HepG2 (cell line): ENCODE results near the gene TSTD1. TPM values are rescaled to one million over a fixed set of nuclear protein-coding genes. Genes with fewer than 3 reads are reported as not detected.
A peak's percentile ranks its signal among the peaks of the same experiment; 100 is the strongest.

ENCODE experiments used
- AGO2 ChIP-seq: fragments of 200-400 bp; formaldehyde crosslinking; optimal IDR thresholded peaks from 2 replicates; pipeline ENCODE3; 2017; ENCODE audit warnings: mild to moderate bottlenecking, low read depth, low read length, moderate library complexity
- ELF3 ChIP-seq: IDR thresholded peaks from 2 replicates; pipeline ENCODE4 v1.6.1; 2016; ENCODE audit warnings: missing genetic modification reagents, missing compliant biosample characterization
- FOXM1 ChIP-seq: sonication (generic); formaldehyde crosslinking; IDR thresholded peaks from 2 replicates; pipeline ENCODE4 v1.5.0; 2020; ENCODE audit warnings: missing genetic modification reagents
- HMG20A ChIP-seq: IDR thresholded peaks from 2 replicates; pipeline ENCODE4 v1.6.1; 2016; ENCODE audit warnings: borderline replicate concordance
- KAT7 ChIP-seq: IDR thresholded peaks from 2 replicates; pipeline ENCODE4 v1.6.1; 2018; ENCODE audit warnings: borderline replicate concordance, missing compliant biosample characterization
- MBNL3 ChIP-seq: fragments of 250-450 bp; sonication (Bioruptor Pico); conservative IDR thresholded peaks from 2 replicates; pipeline ENCODE4 v1.8.0; 2022; ENCODE audit warnings: mild to moderate bottlenecking, inconsistent platforms
- MLX ChIP-seq: IDR thresholded peaks from 2 replicates; pipeline ENCODE4 v1.6.1; 2016
- MLXIP ChIP-seq: sonication (generic); formaldehyde crosslinking; IDR thresholded peaks from 2 replicates; pipeline ENCODE4 v1.9.0; 2021; ENCODE audit warnings: missing genetic modification reagents, borderline replicate concordance
- MXD4 ChIP-seq: IDR thresholded peaks from 2 replicates; pipeline ENCODE4 v1.6.1; 2016; ENCODE audit warnings: mild to moderate bottlenecking, missing biosample characterization, missing genetic modification reagents
- RFX5 ChIP-seq: IDR thresholded peaks from 2 replicates; pipeline ENCODE4 v1.6.1; 2011; ENCODE audit warnings: low read depth, low read length, improper control_type of control experiment
- STAT5B ChIP-seq: sonication (generic); formaldehyde crosslinking; IDR thresholded peaks from 2 replicates; pipeline ENCODE4 v1.4.0; 2020; ENCODE audit warnings: missing genetic modification reagents
- TAF1 ChIP-seq: sonication (generic); formaldehyde crosslinking; IDR thresholded peaks from 2 replicates; pipeline ENCODE4 v1.4.0; 2020; ENCODE audit warnings: missing genetic modification reagents
- TAF15 ChIP-seq: fragments of 200-400 bp; formaldehyde crosslinking; IDR thresholded peaks from one replicate; pipeline ENCODE4 v1.6.1; 2018; ENCODE audit warnings: mild to moderate bottlenecking, low read depth, low read length; ENCODE audit not compliant: poor library complexity, severe bottlenecking
- WIZ ChIP-seq: sonication (generic); formaldehyde crosslinking; IDR thresholded peaks from 2 replicates; pipeline ENCODE4 v1.5.1; 2020; ENCODE audit warnings: mild to moderate bottlenecking, missing genetic modification reagents
- YY1 ChIP-seq: IDR thresholded peaks from 2 replicates; pipeline ENCODE4 v1.6.1; 2011; ENCODE audit warnings: low read length, low read depth, moderate library complexity, mild to moderate bottlenecking; ENCODE audit not compliant: insufficient read depth, insufficient replicate concordance
- ZFY ChIP-seq: sonication (generic); formaldehyde crosslinking; IDR thresholded peaks from 2 replicates; pipeline ENCODE4 v1.4.0; 2020; ENCODE audit warnings: missing genetic modification reagents
- ZNF12 ChIP-seq: sonication (generic); formaldehyde crosslinking; IDR thresholded peaks from 2 replicates; pipeline ENCODE4 v1.5.0; 2020; ENCODE audit warnings: missing genetic modification reagents
- ZNF143 ChIP-seq: sonication (generic); formaldehyde crosslinking; IDR thresholded peaks from 2 replicates; pipeline ENCODE4 v1.4.0; 2020; ENCODE audit warnings: missing genetic modification reagents
- ZNF205 ChIP-seq: IDR thresholded peaks from 2 replicates; pipeline ENCODE4 v1.6.1; 2018; ENCODE audit warnings: missing biosample characterization, missing genetic modification reagents
- ZNF230 ChIP-seq: sonication (generic); formaldehyde crosslinking; IDR thresholded peaks from 2 replicates; pipeline ENCODE4 v1.4.0; 2020; ENCODE audit warnings: mild to moderate bottlenecking, missing genetic modification reagents
- ZNF30 ChIP-seq: sonication (generic); formaldehyde crosslinking; IDR thresholded peaks from 2 replicates; pipeline ENCODE4 v1.5.0; 2020; ENCODE audit warnings: mild to moderate bottlenecking, missing genetic modification reagents
- ZNF558 ChIP-seq: sonication (generic); formaldehyde crosslinking; IDR thresholded peaks from 2 replicates; pipeline ENCODE4 v1.9.0; 2022; ENCODE audit warnings: mild to moderate bottlenecking, missing genetic modification reagents, borderline replicate concordance
- ZNF646 ChIP-seq: sonication (generic); formaldehyde crosslinking; IDR thresholded peaks from 2 replicates; pipeline ENCODE4 v1.9.0; 2021; ENCODE audit warnings: mild to moderate bottlenecking, missing genetic modification reagents
- polyA plus RNA-seq, 8 experiments: library from polyadenylated mRNA; depleted of rRNA in 3 of 8; stranded (reverse) in 7 of 8; unstranded in 1 of 8; fragments of >200 nt; fragmentation: Illumina TruSeq in 4 of 8; extraction: Trizol in 4 of 8; gene quantifications; 2 replicates each; pipeline versions ENCODE4 v1.2.1 to v1.2.3, GENCODE V29; 2011 to 2016; ENCODE audit warnings: low read depth in 4 of 8, missing spikeins in 1 of 8, mixed read lengths in 1 of 8; ENCODE audit not compliant: insufficient read depth in 1 of 8
- total RNA-seq, 5 experiments: library from RNA; depleted of rRNA; stranded (reverse); fragments of >200 nt; fragmentation: Illumina TruSeq; extraction: Trizol; gene quantifications; 2 replicates each; pipeline ENCODE4 v1.2.3, GENCODE V29; 2016; ENCODE audit warnings: low read depth in 1 of 5

TSTD1 gene
- total and polyA plus RNA-seq, 2 of the 13 experiments (the other 11 are each of a cell fraction or from before 2014, with no cell fraction given): 0.15 to 0.31 TPM

GRCh38 chr1:161072751-161073449 lies 34.1 kb upstream of the TSTD1 start (continued):
- TF ChIP-seq MLXIP: no peak
- TF ChIP-seq ZNF558 (CRISPR knock-in tag): 0 out of 2 replicates have a peak, but pooled peaks have one; percentile 57
- no peak; the same call in 1 of the 2 replicates for TF ChIP-seq MXD4
- no peak for TF ChIP-seq AGO2
- no peak for TF ChIP-seq TAF15
- TF ChIP-seq FOXM1 (CRISPR knock-in tag): no peak
- peak; percentile 10 for TF ChIP-seq YY1
- TF ChIP-seq ZNF205 (CRISPR knock-in tag): no peak
- no peak for TF ChIP-seq STAT5B (CRISPR knock-in tag)
- TF ChIP-seq MBNL3 (CRISPR knock-in tag): no peak
- no peak for TF ChIP-seq ZNF646 (CRISPR knock-in tag)
- TF ChIP-seq RFX5: no peak
- no peak for TF ChIP-seq TAF1 (CRISPR knock-in tag)
- no peak for TF ChIP-seq HMG20A (CRISPR knock-in tag)
- no peak for TF ChIP-seq KAT7 (CRISPR knock-in tag)
- no peak for TF ChIP-seq ZNF143 (CRISPR knock-in tag)
- TF ChIP-seq ZNF230: no peak
- no peak for TF ChIP-seq MLX
- TF ChIP-seq ELF3 (CRISPR knock-in tag): no peak
- no peak for TF ChIP-seq ZNF30 (CRISPR knock-in tag)
- TF ChIP-seq WIZ (CRISPR knock-in tag): no peak
- TF ChIP-seq ZNF12: no peak
- peak; percentile 49 for TF ChIP-seq ZFY (CRISPR knock-in tag)
